HK-2 (cell line): ENCODE results near the gene RCOR1.

Experiments used
- DNase-seq: peaks from one replicate; pipeline ENCODE4 v3.0.0-alpha.2; 2018; ENCODE audit not compliant: unreplicated experiment

Gene RCOR1

GRCh38 chr14:102678394-102678793, 85.9 kb downstream of the RCOR1 start:
- no peak for DNase-seq

GRCh38 chr14:102683399-102684297, 91.2 kb downstream of the RCOR1 start:
- DNase-seq, result no peak

GRCh38 chr14:102684298-102684663, 91.8 kb downstream of the RCOR1 start:
- no peak for DNase-seq

- no peak for DNase-seq
Measured at GRCh38 chr14:102686196-102686801, 93.8 kb downstream of the RCOR1 start.

- DNase-seq, result no peak
Measured at GRCh38 chr14:102688290-102688689, 95.8 kb downstream of the RCOR1 start.

- DNase-seq, result no peak
Measured at GRCh38 chr14:102690509-102691286, 98.2 kb downstream of the RCOR1 start.

GRCh38 chr14:102691763-102692162, 99.3 kb downstream of the RCOR1 start:
- DNase-seq, result no peak

GRCh38 chr14:102692334-102692733, 99.9 kb downstream of the RCOR1 start:
- no peak for DNase-seq

GRCh38 chr14:102693006-102693755, 100.7 kb downstream of the RCOR1 start:
- DNase-seq, result no peak

GRCh38 chr14:102694530-102695166, 102.2 kb downstream of the RCOR1 start:
- DNase-seq, result peak; percentile 35

- no peak for DNase-seq
Measured at GRCh38 chr14:102695167-102695555, 102.7 kb downstream of the RCOR1 start.

GRCh38 chr14:102696332-102696731, 103.9 kb downstream of the RCOR1 start:
- DNase-seq, result no peak

GRCh38 chr14:102696856-102697495, 104.5 kb downstream of the RCOR1 start:
- no peak for DNase-seq

GRCh38 chr14:102697501-102697900, 105.1 kb downstream of the RCOR1 start:
- DNase-seq, result no peak

- DNase-seq, result no peak
Measured at GRCh38 chr14:102699416-102700110, 107.1 kb downstream of the RCOR1 start.

GRCh38 chr14:102708494-102708893, 116.0 kb downstream of the RCOR1 start:
- DNase-seq, result no peak

- DNase-seq, result no peak
Measured at GRCh38 chr14:102711207-102711606, 118.8 kb downstream of the RCOR1 start.

- peak; percentile 29 for DNase-seq
Measured at GRCh38 chr14:102711946-102712345, 119.5 kb downstream of the RCOR1 start.

GRCh38 chr14:102717276-102717675, 124.8 kb downstream of the RCOR1 start:
- DNase-seq, result no peak

- no peak for DNase-seq
Measured at GRCh38 chr14:102722646-102723045, 130.2 kb downstream of the RCOR1 start.
